HG03039 (cell line): Measurements from ENCODE around the gene NOX3.

ENCODE experiments used
- ATAC-seq: cut with Tn5 transposase; IDR thresholded peaks from one replicate; pipeline ENCODE4 v1.9.1; 2021; ENCODE audit warnings: mild to moderate bottlenecking, moderate library complexity; ENCODE audit not compliant: unreplicated experiment

Gene NOX3

GRCh38 chr6:155436981-155437749 is 18.5 kb downstream of the NOX3 start:
- no peak for ATAC-seq

- ATAC-seq, result no peak
Measured at GRCh38 chr6:155434829-155435423, 20.7 kb downstream of the NOX3 start.

GRCh38 chr6:155434096-155434495 is 21.5 kb downstream of the NOX3 start:
- ATAC-seq, result no peak

- no peak for ATAC-seq
Measured at GRCh38 chr6:155432293-155432692, 23.3 kb downstream of the NOX3 start.

GRCh38 chr6:155429321-155429893 is 26.2 kb downstream of the NOX3 start:
- ATAC-seq, result no peak

GRCh38 chr6:155426408-155426945 is 29.2 kb downstream of the NOX3 start:
- no peak for ATAC-seq

- no peak for ATAC-seq
Measured at GRCh38 chr6:155424181-155424580, 31.5 kb downstream of the NOX3 start.

- ATAC-seq, result no peak
Measured at GRCh38 chr6:155422635-155423034, 33.0 kb downstream of the NOX3 start.

- no peak for ATAC-seq
Measured at GRCh38 chr6:155420492-155420891, 35.1 kb downstream of the NOX3 start.

GRCh38 chr6:155419161-155419560 is 36.5 kb downstream of the NOX3 start:
- no peak for ATAC-seq

GRCh38 chr6:155418017-155418761 is 37.5 kb downstream of the NOX3 start:
- ATAC-seq, result peak; percentile 73

- ATAC-seq, result no peak
Measured at GRCh38 chr6:155417454-155417853, 38.2 kb downstream of the NOX3 start.

- no peak for ATAC-seq
Measured at GRCh38 chr6:155415953-155416352, 39.7 kb downstream of the NOX3 start.

- no peak for ATAC-seq
Measured at GRCh38 chr6:155414049-155414448, 41.6 kb downstream of the NOX3 start.

GRCh38 chr6:155412335-155412734 is 43.3 kb downstream of the NOX3 start:
- ATAC-seq, result no peak

GRCh38 chr6:155411154-155412052 is 44.2 kb downstream of the NOX3 start:
- no peak for ATAC-seq

- ATAC-seq, result no peak
Measured at GRCh38 chr6:155409391-155409790, 46.2 kb downstream of the NOX3 start.

- no peak for ATAC-seq
Measured at GRCh38 chr6:155408981-155409380, 46.7 kb downstream of the NOX3 start.

GRCh38 chr6:155408231-155408630 is 47.4 kb downstream of the NOX3 start:
- ATAC-seq, result no peak

- ATAC-seq, result no peak
Measured at GRCh38 chr6:155406801-155407200, 48.8 kb downstream of the NOX3 start.
